Activated CD8-positive, alpha-beta memory T cell treated with anti-CD3 and anti-CD28 coated beads, Interleukin-2, amount 50 U/mL, for 4 hours (primary cell): Measurements from ENCODE around the gene CASP10.
"Not testable (repeated sequence)": the region's sequence is repeated elsewhere in the genome, so short reads cannot be mapped to it uniquely, and the experiment has no call there.

Experiments used
- DNase-seq: peaks from one replicate; pipeline ENCODE4 v3.0.0-alpha.2; 2020

The CASP10 gene

GRCh38 chr2:201156640-201157039, 26.3 kb upstream of the CASP10 start:
- no peak for DNase-seq

- DNase-seq, result no peak
These were observed 25.2 kb upstream of the CASP10 start for GRCh38 chr2:201157694-201158093.

- peak; percentile 55 for DNase-seq
These were observed 24.6 kb upstream of the CASP10 start for GRCh38 chr2:201158111-201158929.

- DNase-seq, result no peak
These were observed 18.8 kb upstream of the CASP10 start for GRCh38 chr2:201164166-201164565.

- no peak for DNase-seq
These were observed 15.4 kb upstream of the CASP10 start for GRCh38 chr2:201167546-201167945.

- DNase-seq, result not testable (repeated sequence)
These were observed 14.4 kb upstream of the CASP10 start for GRCh38 chr2:201168496-201168895.

GRCh38 chr2:201171259-201171814, 11.6 kb upstream of the CASP10 start:
- DNase-seq, result no peak

GRCh38 chr2:201172279-201172678, 10.7 kb upstream of the CASP10 start:
- DNase-seq, result no peak

GRCh38 chr2:201174687-201175086, 8.3 kb upstream of the CASP10 start:
- no peak for DNase-seq

- no peak for DNase-seq
These were observed 6.9 kb upstream of the CASP10 start for GRCh38 chr2:201176081-201176481.

GRCh38 chr2:201180010-201180409, 2.9 kb upstream of the CASP10 start:
- DNase-seq, result no peak

- DNase-seq, result no peak
These were observed 405 bp downstream of the CASP10 start for GRCh38 chr2:201183365-201183727.

- DNase-seq, result not testable (repeated sequence)
These were observed 894 bp downstream of the CASP10 start for GRCh38 chr2:201183835-201184234.

GRCh38 chr2:201184248-201184647, 1.3 kb downstream of the CASP10 start:
- not testable (repeated sequence) for DNase-seq

GRCh38 chr2:201185863-201186262, 2.9 kb downstream of the CASP10 start:
- no peak for DNase-seq

- no peak for DNase-seq
These were observed 4.0 kb downstream of the CASP10 start for GRCh38 chr2:201186982-201187381.

- no peak for DNase-seq
These were observed 5.5 kb downstream of the CASP10 start for GRCh38 chr2:201188449-201188848.

GRCh38 chr2:201191132-201191875, 8.4 kb downstream of the CASP10 start:
- DNase-seq, result no peak

- no peak for DNase-seq
These were observed 11.2 kb downstream of the CASP10 start for GRCh38 chr2:201194097-201194496.

- no peak for DNase-seq
These were observed 12.4 kb downstream of the CASP10 start for GRCh38 chr2:201195331-201195730.

- no peak for DNase-seq
These were observed 13.1 kb downstream of the CASP10 start for GRCh38 chr2:201196003-201196402.

GRCh38 chr2:201196803-201197202, 13.9 kb downstream of the CASP10 start:
- no peak for DNase-seq

- DNase-seq, result no peak
These were observed 14.8 kb downstream of the CASP10 start for GRCh38 chr2:201197781-201198180.

- no peak for DNase-seq
These were observed 16.9 kb downstream of the CASP10 start for GRCh38 chr2:201199847-201200246.
